Right forelimb (tissue), 1 donor: ENCODE data around the gene KCNIP1.
A peak's percentile ranks its signal among the peaks of the same experiment; 100 is the strongest.

Source experiments
- DNase-seq: peaks from one replicate; pipeline ENCODE4 v3.0.0-alpha.2; 2018

The KCNIP1 gene

GRCh38 chr5:170503990-170504596 lies at the start of gene KCNIP1:
KCNIP1 (plus strand) TSS chr5:170504020.
- DNase-seq, result peak; percentile 61

DNA sequence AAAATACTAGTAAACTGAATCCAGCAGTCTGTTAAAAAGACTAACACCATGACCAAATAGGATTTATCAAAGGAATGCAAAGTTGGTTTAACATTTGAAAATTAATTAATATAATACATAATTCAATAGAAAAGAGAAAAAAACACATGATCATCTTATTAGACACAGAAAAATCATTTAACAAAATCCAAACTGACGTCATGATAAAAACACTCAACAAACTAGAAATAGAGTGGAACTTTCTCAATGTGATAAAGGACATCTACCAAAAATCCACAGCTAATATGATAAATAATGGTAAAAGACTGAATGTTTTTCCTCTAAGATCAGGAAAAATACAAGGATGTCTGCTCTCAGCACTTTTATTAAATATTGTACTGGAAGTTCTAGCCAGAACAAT lies 40.4 kb upstream of the KCNIP1 start:
- no peak for DNase-seq

GRCh38 chr5:170464280-170465127 lies 39.3 kb upstream of the KCNIP1 start:
- no peak for DNase-seq

GRCh38 chr5:170466553-170466952 lies 37.3 kb upstream of the KCNIP1 start:
- DNase-seq, result no peak

DNA sequence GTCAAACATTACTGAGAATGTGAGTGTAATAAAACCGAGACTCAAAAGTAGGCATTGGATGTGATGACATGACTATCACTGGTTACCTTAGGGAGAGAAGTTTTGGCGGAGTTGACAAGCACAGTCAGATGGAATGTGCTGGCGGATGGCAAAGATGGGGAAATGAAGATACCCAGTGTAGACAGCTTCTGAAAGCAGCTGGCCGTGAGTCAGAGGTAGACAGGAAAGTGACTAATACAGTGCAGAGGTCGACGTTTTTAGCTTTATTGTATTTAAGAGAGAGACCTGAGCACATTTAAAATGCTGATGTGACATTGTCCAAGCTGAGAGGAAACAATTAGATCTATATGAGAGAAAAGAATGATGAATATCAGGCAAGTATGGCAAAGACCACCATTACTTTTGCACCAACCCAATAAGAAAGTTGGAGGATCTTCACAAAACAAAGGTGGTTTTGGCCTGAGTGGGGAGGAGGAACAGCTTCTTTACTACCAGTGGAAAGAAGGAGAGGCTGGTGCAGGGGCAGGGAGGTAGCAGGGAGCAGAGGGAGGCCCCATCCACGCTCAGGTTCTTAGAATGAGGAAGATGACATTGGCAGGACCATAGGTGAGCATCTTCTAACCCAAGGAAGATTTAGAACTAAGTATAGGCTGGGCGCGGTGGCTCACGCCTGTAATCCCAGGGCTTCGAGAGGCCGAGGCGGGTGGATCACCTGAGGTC lies 36.7 kb upstream of the KCNIP1 start:
- DNase-seq, result no peak

DNA sequence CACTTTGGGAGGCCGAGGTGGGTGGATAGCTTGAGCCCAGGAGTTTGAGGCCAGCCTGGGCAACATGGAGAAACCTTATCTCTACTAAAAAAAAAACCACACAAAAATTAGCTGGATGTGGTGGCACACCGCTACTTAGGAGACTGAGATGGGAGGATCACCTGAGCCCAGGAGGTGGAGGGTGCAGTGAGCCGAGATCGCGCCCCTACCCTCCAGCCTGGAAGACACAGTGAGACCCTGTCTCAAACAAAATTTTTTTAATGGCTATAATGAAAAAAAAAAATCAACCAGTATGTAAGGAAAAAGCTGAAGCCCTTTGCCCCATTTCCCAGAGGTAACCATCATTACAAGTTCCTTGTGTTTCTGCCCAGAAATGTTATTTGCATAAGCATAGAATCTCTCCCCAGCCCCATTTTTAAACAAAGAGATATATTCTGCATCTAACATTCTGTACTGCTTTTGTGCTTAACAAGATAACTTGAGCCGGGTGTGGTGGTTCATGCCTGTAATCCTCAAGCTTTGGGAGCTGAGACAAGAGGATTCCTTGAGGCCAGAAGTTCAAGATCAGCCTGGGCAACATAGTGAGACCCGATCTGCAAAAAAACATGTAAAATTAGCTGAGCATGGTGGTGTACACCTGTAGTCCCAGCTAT lies 35.1 kb upstream of the KCNIP1 start:
- no peak for DNase-seq

DNA sequence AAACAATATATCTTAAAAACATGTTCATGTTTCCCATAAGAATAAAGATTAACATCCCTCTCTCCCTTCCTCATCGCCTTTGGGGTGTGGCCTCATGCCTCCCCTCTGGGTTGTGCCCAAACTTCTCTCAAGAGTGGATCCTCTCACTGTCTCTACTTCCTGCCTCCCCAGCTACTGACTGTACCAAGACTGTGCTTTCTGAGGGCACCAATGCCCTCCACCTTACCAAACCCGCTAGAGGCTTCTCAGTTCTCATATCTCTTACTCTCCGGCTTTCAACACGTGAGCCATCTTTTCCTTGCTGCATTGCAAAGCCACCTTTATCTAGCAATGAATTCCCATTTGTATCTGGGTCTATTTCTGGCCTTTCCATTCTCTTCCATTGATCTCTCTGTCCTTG lies 34.4 kb upstream of the KCNIP1 start:
- no peak for DNase-seq

DNA sequence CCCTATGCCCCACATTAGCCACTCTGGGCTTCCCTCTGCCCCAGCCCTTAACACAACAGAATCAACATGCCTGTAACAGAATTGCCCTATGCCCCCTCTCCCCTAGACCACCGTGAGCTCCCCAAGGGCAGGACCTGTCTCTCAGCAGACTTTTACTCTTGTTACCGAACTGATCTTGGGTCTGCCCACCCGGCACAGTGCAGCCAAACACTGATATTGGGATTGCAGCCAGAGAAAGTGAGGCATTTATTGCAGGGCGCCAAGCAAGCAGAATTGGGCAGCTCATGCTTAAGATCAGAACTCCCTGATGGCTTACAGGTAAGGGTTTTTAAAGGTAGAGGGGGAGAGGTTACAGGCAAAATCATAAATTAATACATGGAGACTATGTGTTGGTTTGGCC lies 33.5 kb upstream of the KCNIP1 start:
- no peak for DNase-seq

- DNase-seq, result no peak
Measured at GRCh38 chr5:170470808-170471404, 32.9 kb upstream of the KCNIP1 start.

DNA sequence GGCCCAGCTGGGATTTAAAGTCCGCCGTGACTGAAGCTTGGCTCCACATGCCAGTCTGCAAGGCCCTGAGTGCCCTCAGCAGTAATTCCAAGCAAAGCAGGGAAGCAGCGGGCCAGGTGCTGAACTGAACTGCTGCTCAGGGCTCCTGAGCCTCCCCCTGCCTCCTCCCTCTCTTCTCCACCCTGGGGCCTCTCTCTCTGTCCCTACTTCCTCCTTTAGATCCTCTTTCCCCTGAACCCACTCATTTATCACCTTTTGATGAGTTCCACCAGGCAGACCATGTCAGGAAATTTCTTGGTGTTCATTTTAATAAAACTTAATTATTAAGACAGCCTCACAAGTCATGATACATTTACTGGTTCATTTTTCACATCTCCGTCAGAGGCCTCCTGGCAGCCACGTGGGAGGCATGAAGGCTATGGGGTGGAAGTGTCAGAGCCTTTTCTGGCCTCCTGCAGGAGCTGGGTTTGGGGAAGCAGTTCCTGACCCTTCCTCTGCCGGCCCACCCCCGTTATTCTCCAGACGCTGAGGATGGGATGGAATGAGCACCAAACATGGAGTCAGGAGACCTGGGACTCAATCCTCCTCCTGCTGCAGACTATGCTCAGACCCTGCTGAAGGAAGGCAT lies 32.2 kb upstream of the KCNIP1 start:
- DNase-seq, result no peak

- no peak for DNase-seq
Measured at GRCh38 chr5:170473642-170474041, 30.2 kb upstream of the KCNIP1 start.

GRCh38 chr5:170474489-170475274 lies 29.1 kb upstream of the KCNIP1 start:
- DNase-seq, result no peak

DNA sequence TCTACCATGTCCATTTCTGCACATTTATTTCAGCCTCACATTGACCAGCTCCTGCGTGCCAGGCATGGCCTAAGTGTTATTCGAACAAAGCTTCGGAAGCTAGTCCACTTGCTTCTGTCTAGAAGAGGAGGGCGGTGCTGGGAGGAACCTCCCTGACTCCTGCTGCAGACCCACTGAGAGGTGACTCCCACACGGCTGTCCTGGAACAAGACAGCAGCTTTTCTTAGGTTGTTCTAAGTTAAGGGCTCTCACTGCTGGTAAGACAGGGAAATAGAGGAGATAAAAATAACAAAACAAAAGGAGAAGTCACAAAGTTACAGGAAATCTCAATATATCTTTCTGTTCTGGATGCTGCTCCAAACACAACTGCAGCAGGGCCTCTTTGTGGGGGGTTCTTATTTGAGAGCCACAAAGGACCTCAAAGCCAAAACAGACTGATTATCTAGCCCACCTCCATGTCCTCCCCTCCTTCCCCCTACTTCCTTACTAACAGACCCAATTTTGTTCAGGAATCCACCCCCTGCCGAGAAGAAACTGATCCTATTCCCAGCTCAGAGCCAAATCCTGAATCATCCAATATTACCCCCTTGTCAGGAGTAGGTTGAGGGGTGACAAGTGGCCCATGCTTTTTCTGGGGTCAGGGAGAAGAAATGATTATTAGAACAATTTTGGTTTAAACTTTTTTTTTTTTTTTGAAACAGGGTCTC lies 28.4 kb upstream of the KCNIP1 start:
- no peak for DNase-seq

GRCh38 chr5:170476704-170477103 lies 27.1 kb upstream of the KCNIP1 start:
- no peak for DNase-seq

DNA sequence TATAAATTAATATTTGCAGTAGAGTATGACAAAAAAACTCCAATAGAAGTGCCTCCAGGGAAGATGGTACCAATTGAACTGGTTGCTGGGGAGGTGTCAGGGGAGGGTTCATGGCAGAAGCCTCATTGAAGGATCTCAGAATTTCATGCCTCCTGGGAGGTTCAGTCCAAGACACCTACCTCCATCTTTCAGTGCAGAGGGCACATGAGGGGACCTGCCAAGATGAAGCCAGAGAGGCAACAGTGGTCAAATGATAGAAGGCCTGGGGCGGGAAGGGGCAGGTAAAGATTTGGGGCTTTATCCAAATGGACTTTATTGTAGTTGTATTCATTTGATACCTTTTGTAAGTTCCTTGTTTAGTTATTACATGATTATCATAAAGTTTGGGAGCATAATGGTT lies 25.9 kb upstream of the KCNIP1 start:
- DNase-seq, result no peak

DNA sequence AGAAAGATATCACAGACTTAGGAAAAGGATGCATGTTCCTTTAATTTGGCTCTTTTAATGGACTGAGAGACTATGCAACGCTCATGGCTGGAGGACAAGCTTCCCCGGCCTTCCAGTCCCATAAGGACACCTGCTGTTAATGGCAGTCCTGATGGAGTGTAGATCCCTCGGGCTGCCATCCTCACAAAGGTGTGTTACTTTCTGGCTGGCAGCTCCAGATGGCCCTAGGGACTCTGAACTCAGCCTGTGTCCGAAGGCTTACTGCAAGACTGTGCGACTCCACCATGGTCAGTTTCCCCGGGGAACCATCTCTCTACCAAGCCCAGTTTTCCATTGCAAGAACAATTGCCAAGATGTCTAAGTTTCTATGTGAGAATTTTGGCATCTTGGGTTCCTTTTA lies 25.5 kb upstream of the KCNIP1 start:
- DNase-seq, result peak; percentile 2

DNA sequence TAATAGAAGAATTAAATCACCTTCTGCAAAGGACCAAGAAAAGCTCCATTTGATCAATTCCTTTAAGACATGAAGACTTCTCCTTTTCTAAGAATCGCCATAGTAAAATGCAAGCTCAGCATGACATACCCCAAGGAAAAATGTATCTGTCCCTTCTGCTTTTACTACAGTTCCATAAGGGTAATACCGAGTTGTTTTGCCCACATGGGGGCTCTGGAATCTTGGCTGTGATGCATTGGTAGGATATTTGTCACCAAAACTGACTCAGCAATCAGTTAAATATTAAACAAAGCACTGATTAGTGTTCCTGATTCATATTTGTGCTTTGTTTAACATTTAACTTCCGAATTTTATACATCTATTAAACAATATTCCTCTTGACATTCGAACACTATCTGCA lies 24.3 kb upstream of the KCNIP1 start:
- peak; percentile 1 for DNase-seq

DNA sequence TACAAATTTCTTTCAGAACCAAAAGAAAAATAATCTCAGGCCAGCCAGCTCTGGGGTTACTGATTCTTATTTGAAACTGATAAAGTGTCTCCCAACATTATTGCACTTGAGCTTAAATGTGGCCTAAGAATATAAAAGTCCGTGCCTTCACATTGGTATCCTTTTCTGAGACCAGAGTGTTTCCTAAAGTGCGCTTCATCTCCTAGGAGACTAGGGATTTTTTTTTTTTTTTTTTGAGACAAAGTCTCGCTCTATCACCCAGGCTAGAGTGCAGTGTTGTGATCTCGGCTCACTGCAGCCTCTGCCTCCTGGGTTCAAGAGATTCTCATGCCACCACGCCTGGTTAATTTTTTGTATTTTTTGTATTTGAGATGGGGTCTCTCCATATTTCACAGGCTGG lies 23.6 kb upstream of the KCNIP1 start:
- DNase-seq, result no peak

DNA sequence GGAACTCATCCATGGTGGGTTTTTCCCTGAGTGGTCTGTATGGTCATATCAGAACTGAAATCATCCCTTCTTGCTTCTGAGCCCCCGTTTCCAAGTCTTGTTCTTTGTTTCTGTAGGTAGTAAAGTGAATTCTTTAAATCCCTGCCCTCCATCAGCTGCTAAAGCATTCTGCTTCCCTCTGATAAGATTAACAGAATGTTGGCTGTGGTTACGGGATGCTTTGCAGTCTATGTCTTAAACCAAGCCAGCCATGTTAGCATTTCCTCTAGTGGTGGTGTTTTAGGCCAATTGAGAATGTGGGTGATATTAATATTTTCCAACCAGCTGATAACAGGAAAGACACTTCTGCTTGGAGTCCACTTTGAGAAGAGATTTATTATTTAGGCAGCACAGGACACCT lies 22.0 kb upstream of the KCNIP1 start:
- DNase-seq, result no peak

DNA sequence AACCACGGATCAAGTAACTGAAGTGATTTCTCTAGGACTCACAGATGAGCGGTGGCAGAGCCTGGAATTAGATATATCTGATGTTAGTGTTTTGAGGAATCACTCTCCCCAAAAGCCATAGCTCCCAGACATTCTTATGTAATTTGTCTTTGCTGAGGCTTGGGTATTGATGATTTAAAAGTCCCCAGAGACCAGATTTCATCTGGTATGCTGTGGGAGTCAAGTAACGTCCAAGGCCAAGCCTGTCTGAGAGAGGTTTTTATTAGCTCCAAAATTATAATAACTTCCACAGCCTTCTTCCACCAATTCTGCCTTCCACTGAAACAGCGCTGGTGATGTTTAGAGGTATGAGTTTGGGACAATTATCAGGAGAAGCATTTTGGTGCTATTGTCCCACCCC lies 21.3 kb upstream of the KCNIP1 start:
- no peak for DNase-seq
